Measurements from ENCODE around the gene SRC. TPM values are rescaled to one million over a fixed set of nuclear protein-coding genes. Genes with fewer than 3 reads are reported as not detected.

The SRC gene
- total and polyA plus RNA-seq, 2 donors from 2014 or later = 28.5 to 70.0 TPM

DNA sequence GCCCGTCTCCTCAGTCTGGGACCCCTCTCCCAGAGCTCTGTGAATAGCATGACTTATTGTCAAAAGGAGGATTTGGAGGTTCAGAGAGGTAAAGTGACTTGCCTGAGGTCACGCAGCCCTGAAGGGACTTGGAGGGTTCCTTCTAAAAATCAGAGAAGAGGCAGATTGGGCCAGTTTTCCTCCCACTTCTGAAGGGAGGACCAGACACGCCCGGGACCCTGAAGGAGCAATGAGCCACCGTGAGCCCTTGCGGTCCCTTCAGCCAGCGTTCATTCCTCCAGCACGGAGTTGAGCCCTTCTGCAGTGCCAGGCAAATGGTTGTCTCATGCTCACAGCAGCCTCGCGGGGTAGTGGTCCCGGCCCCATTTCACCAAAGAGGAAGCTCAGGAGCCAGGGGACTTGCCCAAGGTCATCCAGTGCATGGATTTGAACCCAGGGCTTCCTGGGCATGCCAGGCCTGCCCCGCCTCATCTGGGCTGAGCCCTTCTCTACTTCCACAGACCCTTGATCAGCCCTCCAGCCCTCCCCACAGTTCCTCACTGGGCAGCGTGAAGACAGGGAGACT lies 7.4 kb downstream of the SRC start:
- FAIRE-seq = no peak
- Histone ChIP-seq H3K9me3 (ENCODE audit: control insufficient read depth in 2 of 3, insufficient read depth in 1 of 3, low read length in 3 of 3) (no peaks in the 10 kb centered on the region), H3K36me3 (ENCODE audit: control insufficient read depth in 2 of 3, insufficient read depth in 3 of 3, low read length in 3 of 3) (peaks cover 0 to 5% (median 2%) of the 10 kb centered on the region in 3 donors), H3K4me3 (ENCODE audit: low read length in 3 of 3) (no peak overlapping the region), H3K9ac (ENCODE audit: low read length in 3 of 3) (no peak overlapping the region), H3K4me1 (ENCODE audit: control insufficient read depth in 2 of 3, insufficient read depth in 2 of 3, low read depth in 1 of 3, low read length in 3 of 3) (peaks cover 0 to 13% (median 0%) of the 10 kb centered on the region in 3 donors), H3K27me3 (ENCODE audit: control insufficient read depth, insufficient read depth, low read length) (no peaks in the 10 kb centered on the region), H3K27ac (ENCODE audit: low read depth in 2 of 2, low read length in 2 of 2) (no peak overlapping the region)
- TF ChIP-seq, protein P1, sequence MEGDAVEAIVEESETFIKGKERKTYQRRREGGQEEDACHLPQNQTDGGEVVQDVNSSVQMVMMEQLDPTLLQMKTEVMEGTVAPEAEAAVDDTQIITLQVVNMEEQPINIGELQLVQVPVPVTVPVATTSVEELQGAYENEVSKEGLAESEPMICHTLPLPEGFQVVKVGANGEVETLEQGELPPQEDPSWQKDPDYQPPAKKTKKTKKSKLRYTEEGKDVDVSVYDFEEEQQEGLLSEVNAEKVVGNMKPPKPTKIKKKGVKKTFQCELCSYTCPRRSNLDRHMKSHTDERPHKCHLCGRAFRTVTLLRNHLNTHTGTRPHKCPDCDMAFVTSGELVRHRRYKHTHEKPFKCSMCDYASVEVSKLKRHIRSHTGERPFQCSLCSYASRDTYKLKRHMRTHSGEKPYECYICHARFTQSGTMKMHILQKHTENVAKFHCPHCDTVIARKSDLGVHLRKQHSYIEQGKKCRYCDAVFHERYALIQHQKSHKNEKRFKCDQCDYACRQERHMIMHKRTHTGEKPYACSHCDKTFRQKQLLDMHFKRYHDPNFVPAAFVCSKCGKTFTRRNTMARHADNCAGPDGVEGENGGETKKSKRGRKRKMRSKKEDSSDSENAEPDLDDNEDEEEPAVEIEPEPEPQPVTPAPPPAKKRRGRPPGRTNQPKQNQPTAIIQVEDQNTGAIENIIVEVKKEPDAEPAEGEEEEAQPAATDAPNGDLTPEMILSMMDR (IDR thresholded peaks at IDR 0.05; ENCODE audit: borderline replicate concordance, extremely low read depth, insufficient read depth) = no peak
- peak in 1 of 5 donors; percentile 24 for DNase-seq
- intact Hi-C loops (cut with DNase I) = no loop called here

- peaks cover 0 to 5% (median 2%) of the 10 kb centered on the region in 3 donors for H3K36me3 ChIP-seq (ENCODE audit: control insufficient read depth in 2 of 3, insufficient read depth in 3 of 3, low read length in 3 of 3)
- peaks cover 0 to 14% (median 0%) of the 10 kb centered on the region in 3 donors for H3K4me1 ChIP-seq (ENCODE audit: control insufficient read depth in 2 of 3, insufficient read depth in 2 of 3, low read depth in 1 of 3, low read length in 3 of 3)
- no peaks in the 10 kb centered on the region for H3K27me3 ChIP-seq (ENCODE audit: control insufficient read depth, insufficient read depth, low read length)
- intact Hi-C loops (cut with DNase I) = no loop called here
- no peak overlapping the region for H3K9ac ChIP-seq (ENCODE audit: low read length in 3 of 3)
- FAIRE-seq (no peak), DNase-seq (peak in 1 of 5 donors; percentile 12)
- no peak overlapping the region for H3K4me3 ChIP-seq (ENCODE audit: low read length in 3 of 3)
- no peak overlapping the region for H3K27ac ChIP-seq (ENCODE audit: low read depth in 2 of 2, low read length in 2 of 2)
- TF ChIP-seq, protein P1 (IDR thresholded peaks at IDR 0.05; ENCODE audit: borderline replicate concordance, extremely low read depth, insufficient read depth) = no peak
- H3K9me3 ChIP-seq (ENCODE audit: control insufficient read depth in 2 of 3, insufficient read depth in 1 of 3, low read length in 3 of 3) = no peaks in the 10 kb centered on the region
Measured at GRCh38 chr20:37354210-37355195, 8.6 kb downstream of the SRC start.

GRCh38 chr20:37355252-37356180 lies 9.6 kb downstream of the SRC start:
- FAIRE-seq (no peak), DNase-seq (peak in 1 of 5 donors; percentile 23)
- Histone ChIP-seq H3K36me3 (ENCODE audit: control insufficient read depth in 2 of 3, insufficient read depth in 3 of 3, low read length in 3 of 3) (peaks cover 0 to 5% (median 2%) of the 10 kb centered on the region in 3 donors), H3K4me1 (ENCODE audit: control insufficient read depth in 2 of 3, insufficient read depth in 2 of 3, low read depth in 1 of 3, low read length in 3 of 3) (peaks cover 0 to 14% (median 0%) of the 10 kb centered on the region in 3 donors), H3K9me3 (ENCODE audit: control insufficient read depth in 2 of 3, insufficient read depth in 1 of 3, low read length in 3 of 3) (no peaks in the 10 kb centered on the region), H3K4me3 (ENCODE audit: low read length in 3 of 3) (no peak overlapping the region), H3K27ac (ENCODE audit: low read depth in 2 of 2, low read length in 2 of 2) (no peak overlapping the region), H3K9ac (ENCODE audit: low read length in 3 of 3) (no peak overlapping the region), H3K27me3 (ENCODE audit: control insufficient read depth, insufficient read depth, low read length) (no peaks in the 10 kb centered on the region)
- TF ChIP-seq, protein P1 (IDR thresholded peaks at IDR 0.05; ENCODE audit: borderline replicate concordance, extremely low read depth, insufficient read depth) = no peak
- intact Hi-C loops (cut with DNase I) = no loop called here

Measured in kidney (tissue), 14 donors.